ENCODE data around the gene LNPK. TPM values are rescaled to one million over a fixed set of nuclear protein-coding genes. Genes with fewer than 3 reads are reported as not detected.
A peak's percentile ranks its signal among the peaks of the same experiment; 100 is the strongest.
"Not testable (repeated sequence)": the region's sequence is repeated elsewhere in the genome, so short reads cannot be mapped to it uniquely, and the experiment has no call there.

Gene LNPK
- polyA plus RNA-seq, 3 donors from 2014 or later = 13.7 to 21.3 (median 18.0) TPM

- Mint-ChIP-seq H3K4me1 (peaks cover 15 to 24% of the 10 kb centered on the region in 2 donors), H3K9me3 (no peaks in the 10 kb centered on the region), H3K27ac (peak overlapping the region; percentile 48 to 94 (median 82)), H3K4me3 (peak overlapping the region; percentile 83 to 96 (median 88)), H3K36me3 (no peaks in the 10 kb centered on the region), H3K27me3 (ENCODE audit: low read depth in 3 of 3) (peaks cover 2 to 8% (median 4%) of the 10 kb centered on the region in 3 donors)
- no peak for DNase-seq
These were observed 682 bp upstream of the LNPK start for GRCh38 chr2:176002688-176003210.

- H3K36me3 Mint-ChIP-seq = no peaks in the 10 kb centered on the region
- peaks cover 15 to 24% of the 10 kb centered on the region in 2 donors for H3K4me1 Mint-ChIP-seq
- no peaks in the 10 kb centered on the region for H3K9me3 Mint-ChIP-seq
- peak overlapping the region; percentile 83 to 96 (median 88) for H3K4me3 Mint-ChIP-seq
- H3K27ac Mint-ChIP-seq = peak overlapping the region; percentile 19 to 94 (median 78)
- DNase-seq = peak in 2 of 3 donors; percentile 22 to 35
- peaks cover 2 to 8% (median 4%) of the 10 kb centered on the region in 3 donors for H3K27me3 Mint-ChIP-seq (ENCODE audit: low read depth in 3 of 3)
These were observed 669 bp downstream of the LNPK start for GRCh38 chr2:176001281-176001915.

DNA sequence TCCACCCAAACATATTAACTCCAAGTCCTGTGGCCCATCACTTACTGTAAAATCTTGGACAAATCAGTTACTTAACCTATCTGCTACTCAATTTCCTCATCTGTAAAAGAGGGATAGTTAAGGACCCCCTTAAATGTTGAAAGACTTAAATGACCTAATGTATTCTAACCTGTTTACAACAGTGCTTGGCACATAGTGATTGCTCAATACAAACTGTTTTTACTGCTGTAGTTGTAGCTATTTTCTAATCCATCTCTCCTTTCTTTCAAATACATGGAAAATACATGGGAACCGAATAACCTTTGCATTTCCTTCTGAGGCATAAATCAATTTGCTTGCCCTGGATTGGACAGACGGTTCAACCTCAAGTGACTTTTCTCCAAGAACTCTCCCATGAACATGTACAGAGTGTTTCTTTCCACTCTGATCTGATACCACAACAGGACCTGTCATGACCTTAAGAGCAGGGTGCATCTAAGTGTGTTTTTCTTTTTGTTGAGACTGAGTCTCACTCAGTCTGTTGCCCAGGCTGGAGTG, 2.7 kb downstream of the LNPK start:
- no peak overlapping the region for H3K4me3 Mint-ChIP-seq
- H3K9me3 Mint-ChIP-seq = no peaks in the 10 kb centered on the region
- H3K4me1 Mint-ChIP-seq = peaks cover 15 to 24% of the 10 kb centered on the region in 2 donors
- no peak for DNase-seq
- H3K36me3 Mint-ChIP-seq = no peaks in the 10 kb centered on the region
- H3K27ac Mint-ChIP-seq = no peak overlapping the region
- peaks cover 2 to 6% (median 4%) of the 10 kb centered on the region in 3 donors for H3K27me3 Mint-ChIP-seq (ENCODE audit: low read depth in 3 of 3)

DNA sequence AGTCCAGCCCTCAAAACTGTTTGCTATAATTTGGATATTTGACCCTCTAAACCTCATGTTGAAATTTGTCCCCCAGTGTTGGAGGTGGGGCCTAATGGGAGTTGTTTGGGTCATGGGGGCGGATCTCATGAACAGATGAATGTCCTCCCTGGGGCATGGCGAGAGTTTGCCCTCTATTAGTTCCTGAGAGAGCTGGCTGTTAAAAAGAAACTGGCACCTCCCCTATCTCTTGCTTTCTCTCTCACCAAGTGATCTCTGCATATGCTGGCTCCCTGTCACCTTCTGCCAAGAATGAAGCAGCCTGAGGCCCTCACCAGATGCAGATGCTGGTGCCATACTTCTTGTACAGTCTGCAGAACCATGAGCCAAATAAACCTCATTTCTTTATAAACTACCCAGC, 12.0 kb downstream of the LNPK start:
- Mint-ChIP-seq H3K36me3 (peaks cover 3 to 16% (median 4%) of the 10 kb centered on the region in 3 donors), H3K27ac (peak overlapping the region in 1 of 6 donors; percentile 12), H3K9me3 (no peaks in the 10 kb centered on the region), H3K27me3 (ENCODE audit: low read depth in 3 of 3) (no peaks in the 10 kb centered on the region), H3K4me1 (no peaks in the 10 kb centered on the region), H3K4me3 (no peak overlapping the region)
- DNase-seq = no peak

DNA sequence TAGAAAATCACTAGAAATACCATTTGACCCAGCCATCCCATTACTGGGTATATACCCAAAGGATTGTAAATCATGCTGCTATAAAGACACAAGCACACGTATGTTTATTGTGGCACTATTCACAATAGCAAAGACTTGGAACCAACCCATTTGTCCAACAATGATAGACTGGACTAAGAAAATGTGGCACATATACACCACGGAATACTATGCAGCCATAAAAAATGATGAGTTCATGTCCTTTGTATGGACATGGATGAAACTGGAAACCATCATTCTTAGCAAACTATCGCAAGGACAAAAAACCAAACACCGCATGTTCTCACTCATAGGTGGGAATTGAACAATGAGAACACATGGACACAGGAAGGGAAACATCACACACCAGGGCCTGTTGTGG, 14.9 kb downstream of the LNPK start:
- H3K4me1 Mint-ChIP-seq; H3K27me3 Mint-ChIP-seq (ENCODE audit: low read depth in 3 of 3); H3K4me3 Mint-ChIP-seq; DNase-seq; H3K27ac Mint-ChIP-seq; H3K9me3 Mint-ChIP-seq: not testable (repeated sequence)
- H3K36me3 Mint-ChIP-seq = peaks cover 7 to 28% (median 9%) of the 10 kb centered on the region in 3 donors

DNA sequence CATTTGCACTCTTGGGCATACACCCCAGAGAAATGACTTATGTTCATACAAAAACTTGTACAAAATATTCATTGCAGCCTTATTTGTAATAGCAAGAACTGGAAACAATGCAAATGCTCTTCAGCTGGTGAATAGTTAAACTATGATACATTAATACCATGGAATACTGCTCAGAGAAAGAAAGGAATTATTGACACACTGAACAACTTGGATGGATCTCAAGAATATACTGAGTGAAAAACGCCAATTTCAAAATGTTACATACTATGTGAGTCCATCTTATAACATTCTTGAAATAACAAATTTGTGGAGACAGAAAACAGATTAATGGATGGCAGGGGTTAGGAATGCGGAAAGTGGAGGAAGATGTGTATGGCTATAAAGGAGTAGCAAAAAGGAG, 17.2 kb downstream of the LNPK start:
- Mint-ChIP-seq H3K9me3 (no peaks in the 10 kb centered on the region), H3K4me1 (no peaks in the 10 kb centered on the region), H3K27me3 (ENCODE audit: low read depth in 3 of 3) (no peaks in the 10 kb centered on the region), H3K36me3 (peaks cover 9 to 24% (median 14%) of the 10 kb centered on the region in 3 donors), H3K27ac (peak overlapping the region in 1 of 6 donors; percentile 69), H3K4me3 (no peak overlapping the region)
- no peak for DNase-seq

- Mint-ChIP-seq H3K36me3 (peaks cover 24 to 31% (median 25%) of the 10 kb centered on the region in 3 donors), H3K4me3 (no peak overlapping the region), H3K27ac (peak overlapping the region in 1 of 6 donors; percentile 76), H3K4me1 (no peaks in the 10 kb centered on the region), H3K27me3 (ENCODE audit: low read depth in 3 of 3) (no peaks in the 10 kb centered on the region), H3K9me3 (no peaks in the 10 kb centered on the region)
- no peak for DNase-seq
These were observed 20.5 kb downstream of the LNPK start for GRCh38 chr2:175981551-175981950.

DNA sequence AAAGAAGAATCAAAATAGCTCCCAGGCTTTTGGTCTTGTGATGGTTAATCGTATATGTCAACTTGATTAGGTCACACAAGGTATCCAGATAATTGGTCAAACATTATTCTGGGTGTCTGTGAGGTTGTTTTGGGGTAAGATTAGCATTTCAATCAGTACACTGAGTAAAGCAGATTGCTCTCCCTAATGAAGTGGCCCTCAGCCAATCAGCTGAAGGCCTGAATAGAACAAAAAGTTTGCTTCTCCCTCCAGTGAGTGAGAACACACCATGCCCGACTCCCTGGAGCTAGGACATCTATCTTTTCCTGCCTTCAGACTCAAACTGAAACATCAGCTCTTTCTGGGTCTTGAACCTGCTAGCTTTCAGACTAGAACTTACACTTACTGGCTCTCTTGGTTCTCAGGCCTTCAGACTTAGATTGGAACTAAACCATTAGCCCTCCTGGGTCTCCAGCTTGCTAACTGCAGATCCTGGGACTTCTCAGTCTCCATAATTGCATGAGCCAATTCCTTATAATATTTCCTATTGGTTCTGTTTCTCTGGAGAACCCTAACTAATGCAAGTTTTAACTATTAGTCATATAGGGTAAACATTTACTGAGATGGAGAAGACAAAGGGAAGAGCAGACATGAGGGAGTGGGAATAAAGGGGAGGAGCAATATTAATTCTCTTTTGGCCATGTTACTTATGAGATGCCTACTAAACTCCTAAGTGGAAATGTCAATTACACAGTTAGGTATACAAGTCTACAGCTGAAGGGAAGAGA, 25.5 kb downstream of the LNPK start:
- peaks cover 30 to 47% (median 36%) of the 10 kb centered on the region in 3 donors for H3K36me3 Mint-ChIP-seq
- no peak overlapping the region for H3K4me3 Mint-ChIP-seq
- H3K27me3 Mint-ChIP-seq (ENCODE audit: low read depth in 3 of 3) = peaks cover 0 to 3% (median 0%) of the 10 kb centered on the region in 3 donors
- no peak for DNase-seq
- no peak overlapping the region for H3K27ac Mint-ChIP-seq
- H3K4me1 Mint-ChIP-seq = no peaks in the 10 kb centered on the region
- H3K9me3 Mint-ChIP-seq = no peaks in the 10 kb centered on the region

- Mint-ChIP-seq H3K27ac (no peak overlapping the region), H3K36me3 (peaks cover 29 to 45% (median 31%) of the 10 kb centered on the region in 3 donors), H3K4me1 (no peaks in the 10 kb centered on the region), H3K4me3 (no peak overlapping the region), H3K27me3 (ENCODE audit: low read depth in 3 of 3) (peaks cover 0 to 3% (median 0%) of the 10 kb centered on the region in 3 donors), H3K9me3 (no peaks in the 10 kb centered on the region)
- no peak for DNase-seq
These were observed 28.7 kb downstream of the LNPK start for GRCh38 chr2:175973373-175973772.

- H3K36me3 Mint-ChIP-seq = peaks cover 12 to 33% (median 19%) of the 10 kb centered on the region in 3 donors
- H3K27ac Mint-ChIP-seq = no peak overlapping the region
- no peak overlapping the region for H3K4me3 Mint-ChIP-seq
- DNase-seq = no peak
- peaks cover 0 to 2% (median 0%) of the 10 kb centered on the region in 3 donors for H3K27me3 Mint-ChIP-seq (ENCODE audit: low read depth in 3 of 3)
- no peaks in the 10 kb centered on the region for H3K9me3 Mint-ChIP-seq
- H3K4me1 Mint-ChIP-seq = no peaks in the 10 kb centered on the region
These were observed 35.2 kb downstream of the LNPK start for GRCh38 chr2:175966839-175967238.

DNA sequence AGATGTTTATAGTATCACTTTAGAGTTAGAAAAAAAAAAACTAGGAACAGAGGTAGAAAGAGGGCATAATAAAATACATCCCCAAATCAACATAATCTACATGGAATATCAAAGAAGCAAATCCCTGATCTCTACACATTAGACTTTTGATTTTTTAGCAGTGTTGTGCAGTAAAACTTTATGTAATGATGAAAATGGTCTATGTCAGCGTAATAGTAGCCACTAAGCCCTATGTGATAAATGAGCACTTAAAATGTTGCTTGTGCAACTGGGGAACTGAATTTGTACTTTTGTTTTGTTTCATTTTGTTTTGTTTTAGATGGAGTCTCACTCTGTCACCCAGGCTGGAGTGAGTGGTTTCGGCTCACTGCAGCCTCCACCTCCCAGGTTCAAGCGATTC, 36.3 kb downstream of the LNPK start:
- DNase-seq = no peak
- H3K27ac Mint-ChIP-seq = no peak overlapping the region
- no peaks in the 10 kb centered on the region for H3K9me3 Mint-ChIP-seq
- H3K36me3 Mint-ChIP-seq = peaks cover 20 to 44% (median 29%) of the 10 kb centered on the region in 3 donors
- H3K4me1 Mint-ChIP-seq = no peaks in the 10 kb centered on the region
- no peak overlapping the region for H3K4me3 Mint-ChIP-seq
- H3K27me3 Mint-ChIP-seq (ENCODE audit: low read depth in 3 of 3) = peaks cover 0 to 2% (median 0%) of the 10 kb centered on the region in 3 donors

- H3K36me3 Mint-ChIP-seq = peaks cover 16 to 49% (median 40%) of the 10 kb centered on the region in 3 donors
- no peak for DNase-seq
- no peaks in the 10 kb centered on the region for H3K4me1 Mint-ChIP-seq
- H3K4me3 Mint-ChIP-seq = no peak overlapping the region
- H3K9me3 Mint-ChIP-seq = peaks cover 0 to 6% (median 0%) of the 10 kb centered on the region in 6 donors
- peaks cover 0 to 2% (median 0%) of the 10 kb centered on the region in 3 donors for H3K27me3 Mint-ChIP-seq (ENCODE audit: low read depth in 3 of 3)
- no peak overlapping the region for H3K27ac Mint-ChIP-seq
These were observed 37.9 kb downstream of the LNPK start for GRCh38 chr2:175964195-175964594.

GRCh38 chr2:175963171-175963570, 38.9 kb downstream of the LNPK start:
- not testable (repeated sequence) for H3K27me3 Mint-ChIP-seq (ENCODE audit: low read depth in 3 of 3); H3K4me1 Mint-ChIP-seq; H3K9me3 Mint-ChIP-seq; DNase-seq; H3K4me3 Mint-ChIP-seq; H3K27ac Mint-ChIP-seq
- peaks cover 20 to 53% (median 46%) of the 10 kb centered on the region in 3 donors for H3K36me3 Mint-ChIP-seq

DNA sequence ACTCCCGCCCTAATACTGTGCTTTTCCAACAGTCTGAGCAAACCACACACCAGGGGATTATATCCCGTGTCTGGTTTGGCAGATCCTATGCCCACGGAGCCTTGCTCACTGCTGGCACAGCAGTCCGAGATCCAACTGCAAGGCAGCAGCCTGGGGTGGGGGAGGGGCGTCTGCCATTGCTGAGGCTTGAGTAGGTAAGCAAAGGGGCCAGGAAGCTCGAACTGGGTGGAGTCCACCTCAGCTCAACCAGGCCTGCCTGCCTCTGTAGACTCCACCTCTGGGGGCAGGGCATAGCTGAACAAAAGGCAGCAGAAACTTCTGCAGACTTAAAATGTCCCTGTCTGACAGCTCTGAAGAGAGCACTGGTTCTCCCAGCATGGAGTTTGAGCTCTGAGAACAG, 44.2 kb downstream of the LNPK start:
- peaks cover 0 to 9% (median 0%) of the 10 kb centered on the region in 6 donors for H3K9me3 Mint-ChIP-seq
- no peak overlapping the region for H3K27ac Mint-ChIP-seq
- H3K4me1 Mint-ChIP-seq = no peaks in the 10 kb centered on the region
- H3K27me3 Mint-ChIP-seq (ENCODE audit: low read depth in 3 of 3) = no peaks in the 10 kb centered on the region
- H3K36me3 Mint-ChIP-seq = peaks cover 27 to 68% (median 68%) of the 10 kb centered on the region in 3 donors
- H3K4me3 Mint-ChIP-seq = no peak overlapping the region
- DNase-seq = no peak
